GM20000 (cell line): ENCODE data around the gene TENM3.

Source experiments
- DNase-seq: peaks from one replicate; pipeline ENCODE4 v3.0.0; 2012; ENCODE audit warnings: low spot score
- TF ChIP-seq, protein P1 (sequence below): IDR thresholded peaks from 2 replicates; pipeline ENCODE4 v1.5.1; 2012; ENCODE audit warnings: mild to moderate bottlenecking, control low read depth; ENCODE audit errors: extremely low read depth, missing control alignments

TENM3 gene

DNA sequence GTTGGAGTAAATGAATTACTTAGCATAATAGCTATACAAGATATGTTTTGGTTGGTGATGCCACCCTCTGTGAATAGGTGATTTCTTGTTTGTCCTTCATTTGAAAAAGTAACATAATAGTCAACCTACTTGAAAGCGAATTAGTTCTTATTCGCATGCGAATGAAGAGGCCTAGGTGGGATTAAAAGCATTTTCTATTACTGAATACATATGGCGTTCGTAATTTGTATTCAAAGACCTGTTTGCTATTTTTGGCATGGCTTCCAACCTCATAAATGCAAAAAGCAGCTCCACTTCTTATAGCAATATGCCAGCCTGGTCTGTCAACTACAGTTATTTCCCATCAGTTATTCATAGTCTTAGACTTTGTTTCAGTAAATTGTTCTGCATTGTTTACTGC lies 261.3 kb downstream of the TENM3 start:
- TF ChIP-seq, protein P1, sequence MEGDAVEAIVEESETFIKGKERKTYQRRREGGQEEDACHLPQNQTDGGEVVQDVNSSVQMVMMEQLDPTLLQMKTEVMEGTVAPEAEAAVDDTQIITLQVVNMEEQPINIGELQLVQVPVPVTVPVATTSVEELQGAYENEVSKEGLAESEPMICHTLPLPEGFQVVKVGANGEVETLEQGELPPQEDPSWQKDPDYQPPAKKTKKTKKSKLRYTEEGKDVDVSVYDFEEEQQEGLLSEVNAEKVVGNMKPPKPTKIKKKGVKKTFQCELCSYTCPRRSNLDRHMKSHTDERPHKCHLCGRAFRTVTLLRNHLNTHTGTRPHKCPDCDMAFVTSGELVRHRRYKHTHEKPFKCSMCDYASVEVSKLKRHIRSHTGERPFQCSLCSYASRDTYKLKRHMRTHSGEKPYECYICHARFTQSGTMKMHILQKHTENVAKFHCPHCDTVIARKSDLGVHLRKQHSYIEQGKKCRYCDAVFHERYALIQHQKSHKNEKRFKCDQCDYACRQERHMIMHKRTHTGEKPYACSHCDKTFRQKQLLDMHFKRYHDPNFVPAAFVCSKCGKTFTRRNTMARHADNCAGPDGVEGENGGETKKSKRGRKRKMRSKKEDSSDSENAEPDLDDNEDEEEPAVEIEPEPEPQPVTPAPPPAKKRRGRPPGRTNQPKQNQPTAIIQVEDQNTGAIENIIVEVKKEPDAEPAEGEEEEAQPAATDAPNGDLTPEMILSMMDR, result no peak
- no peak for DNase-seq

DNA sequence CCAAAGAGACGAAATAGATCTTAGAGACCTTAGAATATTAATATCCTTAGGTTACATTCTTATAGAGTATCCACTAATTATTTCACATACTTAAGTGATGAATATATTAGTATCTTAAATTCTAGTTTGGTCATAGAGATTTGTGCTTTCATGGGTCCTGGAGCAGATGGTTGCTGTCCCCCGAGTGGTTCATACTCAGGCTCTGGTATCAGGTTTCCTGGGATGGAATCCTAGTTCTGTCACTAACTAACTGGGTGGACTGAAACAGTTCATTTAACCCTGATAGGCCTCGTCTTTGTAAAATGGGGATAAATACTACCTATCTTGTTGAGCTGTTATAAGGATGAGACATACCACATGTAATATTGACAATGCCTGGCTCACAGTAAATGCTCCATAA lies 264.6 kb downstream of the TENM3 start:
- DNase-seq, result no peak
- TF ChIP-seq, protein P1, result no peak

DNA sequence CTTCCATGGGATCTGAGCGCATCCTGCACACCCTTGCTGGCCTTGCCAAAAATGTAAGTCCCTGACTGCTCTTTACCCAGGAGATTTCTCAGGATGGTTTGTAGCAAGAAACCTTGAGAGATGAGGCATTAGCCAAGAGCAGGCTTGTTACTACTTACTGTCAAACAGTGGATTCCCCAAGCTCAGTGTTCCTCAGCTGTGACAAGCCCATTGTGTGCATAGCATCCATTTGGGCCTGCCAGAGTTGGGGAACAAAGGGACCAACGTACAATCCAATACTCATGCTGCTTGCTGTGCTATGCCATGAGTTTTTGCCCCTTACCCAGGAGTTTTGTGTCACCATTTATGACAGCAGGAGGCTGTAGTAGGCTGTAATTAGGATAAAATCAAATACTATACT lies 267.6 kb downstream of the TENM3 start:
- DNase-seq, result no peak
- TF ChIP-seq, protein P1, result no peak

DNA sequence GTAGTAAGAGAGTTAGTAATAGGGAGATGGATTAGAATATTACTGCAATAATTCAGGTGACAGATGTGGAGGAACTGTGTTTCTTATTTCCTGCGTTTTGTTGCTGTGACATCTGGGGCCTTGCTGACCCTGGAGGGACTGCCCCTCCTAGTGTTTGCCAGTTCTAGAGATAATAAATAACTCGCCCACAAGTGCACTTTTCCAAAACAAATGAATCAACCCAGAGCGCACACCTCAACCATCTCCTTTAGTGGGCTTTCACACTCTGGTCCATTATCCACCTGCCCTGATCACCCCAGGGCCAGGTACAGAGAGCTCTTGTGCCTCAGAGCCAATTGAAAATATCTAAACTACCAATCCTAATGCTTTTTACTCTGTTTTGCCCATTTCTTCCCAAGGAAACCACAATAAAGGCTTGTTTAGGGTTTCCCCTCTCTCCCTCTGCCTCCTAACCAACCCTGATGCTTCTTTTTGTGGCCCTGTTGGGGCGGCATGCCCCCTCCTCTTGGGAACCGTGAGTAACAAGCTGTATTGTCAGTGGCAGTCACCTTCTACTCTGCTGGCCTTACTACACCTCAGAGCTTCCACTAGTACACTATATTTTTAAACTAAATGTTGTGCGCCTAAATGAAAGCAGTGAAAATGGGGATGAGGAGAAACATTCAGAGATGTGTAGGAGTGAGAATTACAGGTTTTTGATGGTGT lies 270.5 kb downstream of the TENM3 start:
- TF ChIP-seq, protein P1, result no peak
- DNase-seq, result no peak

DNA sequence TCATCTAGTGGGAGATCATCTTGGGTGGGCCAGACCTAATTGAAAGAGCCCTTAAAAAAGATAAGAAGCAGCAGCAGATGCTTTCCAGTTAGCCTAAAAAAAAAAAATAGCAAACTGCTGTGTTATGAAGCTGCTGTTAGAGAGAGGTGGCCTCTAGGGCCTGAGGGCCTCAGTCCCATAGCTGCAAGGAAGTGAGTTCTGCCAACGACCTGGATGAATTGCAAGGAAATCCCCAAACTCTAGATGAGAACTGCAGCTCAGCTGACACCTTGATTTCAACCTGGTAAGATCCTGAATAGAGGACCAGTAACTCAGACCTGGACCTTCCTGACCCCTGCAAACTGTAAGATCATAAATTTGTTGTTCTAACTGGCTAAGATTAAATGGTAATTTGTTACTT lies 275.2 kb downstream of the TENM3 start:
- TF ChIP-seq, protein P1, result no peak
- DNase-seq, result no peak

DNA sequence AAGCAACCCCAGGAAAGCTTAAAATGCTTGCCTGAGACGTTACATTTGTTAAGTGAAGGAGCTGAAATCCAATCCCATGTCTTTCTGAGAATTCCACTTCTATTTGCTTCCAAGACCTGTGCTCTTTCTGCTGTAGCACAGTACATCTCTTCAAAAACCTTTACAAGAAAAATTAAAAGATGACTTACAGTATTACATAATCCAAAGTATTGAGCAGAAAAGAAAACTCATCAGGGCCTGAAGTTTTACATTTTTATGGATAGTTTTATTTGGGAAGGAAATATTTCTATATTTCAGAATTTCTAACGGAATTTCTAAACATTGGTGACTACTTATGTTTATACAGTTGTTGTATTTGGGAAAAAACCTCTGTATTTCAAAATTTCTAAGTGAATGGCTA lies 276.3 kb downstream of the TENM3 start:
- DNase-seq, result no peak
- TF ChIP-seq, protein P1, result no peak

DNA sequence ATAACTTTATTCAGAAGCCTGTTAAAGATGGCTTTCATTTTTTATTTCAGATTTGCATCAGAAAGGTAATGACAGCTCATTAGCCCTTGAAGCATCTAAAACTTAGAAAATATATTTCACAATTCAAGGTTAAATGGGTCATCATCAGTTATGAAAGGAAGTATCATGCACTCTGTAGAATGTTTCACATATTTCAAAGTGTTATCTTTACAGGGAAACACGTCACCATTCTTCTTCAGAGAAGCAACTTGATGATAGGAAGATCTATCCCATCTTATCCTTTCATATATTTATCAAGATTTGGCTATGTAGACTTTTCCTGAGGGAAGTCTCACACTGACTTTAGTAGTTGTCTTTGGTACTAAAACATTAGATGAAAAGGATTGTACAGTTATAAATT lies 277.8 kb downstream of the TENM3 start:
- DNase-seq, result no peak
- TF ChIP-seq, protein P1, result no peak
